ES-I3 (cell line): ENCODE results near the gene NR0B2.
"Not testable (repeated sequence)": the region's sequence is repeated elsewhere in the genome, so short reads cannot be mapped to it uniquely, and the experiment has no call there.

Source experiments
- H3K36me3 ChIP-seq: 2 replicates; pipeline ENCODE4 v1.6.1; 2013; ENCODE audit warnings: mild to moderate bottlenecking, low read length, control low read depth, moderate library complexity; ENCODE audit not compliant: insufficient read depth
- H3K4me1 ChIP-seq: 2 replicates; pipeline ENCODE4 v1.6.1; 2013; ENCODE audit warnings: mild to moderate bottlenecking, control low read depth, low read length; ENCODE audit not compliant: insufficient read depth
- H3K9ac ChIP-seq: 2 replicates; pipeline ENCODE4 v1.6.1; 2013; ENCODE audit warnings: low read depth, mild to moderate bottlenecking, low read length, moderate library complexity
- H3K9me3 ChIP-seq: 2 replicates; pipeline ENCODE4 v1.6.1; 2013; ENCODE audit warnings: mild to moderate bottlenecking, low read length, moderate library complexity; ENCODE audit not compliant: control insufficient read depth, insufficient read depth

NR0B2 gene

DNA sequence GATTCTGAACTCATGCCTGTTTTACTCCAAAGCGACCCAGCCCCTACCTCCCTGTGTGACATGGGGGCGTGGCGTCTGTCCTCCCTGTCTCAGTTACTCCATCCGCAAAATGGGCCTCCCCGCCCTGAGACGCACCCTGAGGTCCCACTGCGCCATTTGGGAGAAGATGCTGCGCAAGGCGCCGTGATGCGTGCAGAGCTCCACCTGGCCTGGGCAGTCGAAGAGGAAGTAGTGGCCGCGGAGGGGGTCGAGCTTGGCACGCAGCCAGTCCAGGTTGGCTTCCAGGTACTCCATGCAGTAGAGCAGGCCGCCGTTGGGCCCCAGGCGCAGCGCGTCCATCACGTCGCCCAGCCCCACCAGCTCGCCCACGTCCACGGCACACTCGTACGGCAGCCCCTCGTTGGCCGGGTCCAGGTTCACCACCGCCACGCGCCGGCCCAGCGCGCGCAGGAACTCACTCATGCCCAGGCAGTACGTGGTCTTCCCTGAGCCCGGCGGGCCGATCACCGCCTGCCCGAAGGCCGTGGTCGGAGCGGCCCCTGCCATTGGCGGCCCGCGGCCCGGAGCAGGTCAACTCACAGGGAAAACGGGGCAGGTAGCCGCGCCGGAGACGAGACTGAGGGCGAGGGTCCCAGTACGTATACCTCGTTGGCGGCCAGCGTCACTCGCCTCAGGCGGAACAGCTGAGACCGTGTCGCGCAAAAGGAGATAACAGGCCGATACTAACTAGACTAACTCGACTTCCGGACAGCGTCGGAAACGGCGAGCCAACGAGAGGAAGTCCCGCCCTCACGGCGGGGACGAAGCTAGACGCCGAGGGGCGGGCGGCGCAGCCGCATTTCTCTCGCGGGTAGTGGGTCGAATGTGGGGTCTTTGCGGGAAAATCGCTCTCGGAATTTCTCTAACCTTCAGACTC, 24.0 kb downstream of the NR0B2 start, which contains the start of gene GPN2:
Gene GPN2, minus strand, starts transcription at position 733 of the 916 bp plus-strand sequence. Its CDS starts 187 bp downstream, at position 546.
- Histone ChIP-seq H3K9ac (peak within 1 kb of the TSS; percentile 90), H3K9me3 (no peaks in the 10 kb centered on the region), H3K4me1 (no peaks in the 10 kb centered on the region; the same call in 1 of the 2 replicates), H3K36me3 (peaks cover 10% of the 10 kb centered on the region; the same call in 1 of the 2 replicates)

DNA sequence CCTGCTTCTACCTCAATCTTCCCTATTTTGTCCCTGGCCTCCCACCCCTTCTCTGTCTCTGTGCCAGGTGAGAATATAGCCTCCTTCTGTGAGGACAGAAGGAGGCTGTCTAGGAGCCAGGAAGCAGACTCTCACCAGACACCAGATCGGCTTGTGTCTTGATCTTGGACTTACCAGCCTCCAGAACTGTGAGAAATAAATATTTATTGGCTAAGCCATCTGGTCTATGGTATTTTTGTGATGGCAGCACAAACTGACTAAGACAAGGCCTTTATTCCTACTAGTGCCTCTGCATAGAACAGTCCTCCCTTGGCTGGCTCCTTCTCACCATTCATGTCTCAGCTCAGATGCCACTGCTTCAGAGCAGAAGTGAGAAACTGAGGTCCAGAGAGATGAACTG, 25.5 kb downstream of the NR0B2 start:
- Histone ChIP-seq H3K36me3 (peaks cover 16% of the 10 kb centered on the region), H3K9ac (no peak overlapping the region)

DNA sequence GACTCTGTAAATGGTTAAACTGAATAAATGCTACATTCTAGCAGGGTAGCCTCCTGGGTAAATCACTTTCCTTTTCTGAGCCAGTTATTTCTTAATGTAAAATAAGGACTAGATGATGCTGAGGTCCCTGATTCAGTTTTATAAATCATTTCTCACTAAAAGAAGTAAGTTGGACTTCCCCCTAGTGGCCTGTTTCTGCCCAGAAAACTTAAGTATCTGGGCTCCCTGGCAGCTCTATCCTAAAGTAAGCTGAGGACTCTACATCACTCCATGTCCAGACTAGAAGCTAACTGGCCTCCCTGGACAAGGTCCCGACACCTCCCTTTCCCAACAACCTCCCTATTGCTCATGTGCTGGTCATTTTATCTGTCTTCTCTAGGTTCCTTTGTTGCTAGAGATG, 26.6 kb downstream of the NR0B2 start:
- Histone ChIP-seq H3K9me3 (no peaks in the 10 kb centered on the region), H3K9ac (no peak overlapping the region), H3K4me1 (no peaks in the 10 kb centered on the region; the same call in 1 of the 2 replicates), H3K36me3 (peaks cover 16% of the 10 kb centered on the region)

More for the DNA sequence above, 25.5 kb downstream of the NR0B2 start:
- H3K9me3 ChIP-seq = no peaks in the 10 kb centered on the region
- no peaks in the 10 kb centered on the region; the same call in 1 of the 2 replicates for H3K4me1 ChIP-seq

DNA sequence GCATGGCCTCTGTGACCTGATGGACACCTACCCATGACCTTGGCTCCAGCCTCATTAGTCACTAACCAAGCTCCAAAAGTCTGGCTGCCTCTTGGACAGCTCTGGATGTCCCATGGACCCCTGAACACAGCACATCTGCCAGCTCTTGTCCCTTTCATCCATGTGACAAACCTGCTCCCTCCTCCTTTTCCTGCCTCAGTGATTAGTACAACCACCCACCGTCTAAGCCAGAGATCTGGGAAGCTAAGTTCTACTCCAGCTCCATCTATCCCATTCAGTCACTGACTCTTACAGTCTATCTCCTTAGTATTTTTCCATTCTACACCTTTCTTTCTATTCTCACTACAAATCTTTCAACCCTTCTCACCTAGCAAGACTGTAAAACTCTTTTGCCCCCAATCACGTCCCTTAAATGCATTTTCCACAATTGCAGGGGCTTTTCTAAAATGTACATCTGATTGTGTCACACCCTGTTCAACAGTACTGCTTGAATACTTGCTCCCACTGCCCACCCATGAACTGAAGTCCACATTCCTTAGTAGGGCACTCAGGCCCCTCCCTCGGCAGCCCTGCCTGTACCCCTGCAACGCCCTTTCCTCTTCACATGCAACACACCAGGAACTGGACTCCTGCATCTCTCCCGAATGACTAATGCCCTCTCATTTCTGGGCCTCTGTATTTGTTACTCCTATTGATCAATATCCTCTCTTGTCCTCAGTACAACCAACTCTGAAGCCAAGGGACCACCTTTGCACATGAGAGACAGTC, 30.9 kb downstream of the NR0B2 start:
- no peak overlapping the region for H3K9ac ChIP-seq
- H3K36me3 ChIP-seq = peaks cover 17% of the 10 kb centered on the region

DNA sequence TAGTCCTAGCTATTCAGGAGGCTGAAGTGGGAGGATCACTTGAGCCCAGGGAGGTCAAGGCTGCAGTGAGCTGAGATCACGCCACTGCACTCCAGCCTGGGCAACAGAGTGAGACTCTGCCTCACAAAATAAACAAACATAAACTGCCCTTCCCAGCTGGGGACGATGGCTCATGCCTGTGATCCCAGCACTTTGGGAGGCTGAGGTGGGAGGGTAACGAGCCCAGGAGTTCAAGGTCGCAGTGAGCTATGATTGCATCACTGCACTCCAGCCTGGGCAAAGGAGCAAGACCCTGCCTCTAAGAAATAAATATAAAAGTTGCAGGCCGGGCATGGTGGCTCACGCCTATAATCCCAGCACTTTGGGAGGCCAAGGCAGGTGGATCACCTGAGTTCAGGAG, 32.2 kb downstream of the NR0B2 start:
- not testable (repeated sequence) for H3K9ac ChIP-seq, H3K9me3 ChIP-seq, H3K4me1 ChIP-seq
- H3K36me3 ChIP-seq = peaks cover 22% of the 10 kb centered on the region

More for the DNA sequence above, 30.9 kb downstream of the NR0B2 start:
- Histone ChIP-seq H3K9me3 (no peaks in the 10 kb centered on the region), H3K4me1 (no peaks in the 10 kb centered on the region)

DNA sequence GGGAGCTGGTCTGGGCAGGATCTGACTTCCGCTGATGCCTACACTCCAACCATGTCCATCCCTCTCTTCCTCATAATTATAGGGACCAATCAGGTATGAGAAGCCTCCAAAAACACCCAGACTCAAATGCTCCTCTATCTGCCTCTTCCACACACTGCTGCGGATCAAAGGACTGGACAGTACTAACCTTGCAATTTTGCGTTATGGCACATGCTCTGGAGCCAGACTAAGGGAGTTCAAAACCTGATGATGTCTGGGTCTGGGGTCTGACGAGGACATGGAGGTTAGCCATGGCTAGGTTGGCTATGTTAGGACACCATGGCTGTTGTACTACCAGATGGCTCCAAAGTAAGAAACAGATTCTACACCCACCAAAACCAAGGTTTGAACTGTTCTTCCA, 34.0 kb downstream of the NR0B2 start:
- H3K4me1 ChIP-seq = peaks cover 7% of the 10 kb centered on the region
- H3K36me3 ChIP-seq = peaks cover 15% of the 10 kb centered on the region
- H3K9ac ChIP-seq = no peak overlapping the region
- no peaks in the 10 kb centered on the region for H3K9me3 ChIP-seq

DNA sequence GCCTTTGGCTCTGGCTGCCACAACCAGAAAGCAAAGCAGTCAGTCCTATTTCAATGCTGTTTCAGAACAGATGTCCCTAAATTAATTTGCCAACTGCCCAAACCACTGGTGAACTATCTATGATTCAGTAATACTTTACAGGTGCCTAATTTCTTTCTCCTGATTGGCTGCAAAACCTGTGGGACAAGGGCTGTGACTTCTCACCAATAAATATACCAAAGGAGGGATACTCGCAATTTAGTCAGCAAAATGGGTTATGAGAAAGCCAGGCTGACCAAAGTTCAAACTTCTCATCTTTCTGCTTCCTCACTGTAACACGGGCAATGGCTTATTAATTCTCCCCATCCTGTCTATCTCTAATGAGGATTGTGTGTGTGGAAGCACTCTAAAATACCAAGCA, 36.4 kb downstream of the NR0B2 start:
- no peak overlapping the region for H3K9ac ChIP-seq
- peaks cover 8% of the 10 kb centered on the region for H3K36me3 ChIP-seq
- no peaks in the 10 kb centered on the region for H3K9me3 ChIP-seq

DNA sequence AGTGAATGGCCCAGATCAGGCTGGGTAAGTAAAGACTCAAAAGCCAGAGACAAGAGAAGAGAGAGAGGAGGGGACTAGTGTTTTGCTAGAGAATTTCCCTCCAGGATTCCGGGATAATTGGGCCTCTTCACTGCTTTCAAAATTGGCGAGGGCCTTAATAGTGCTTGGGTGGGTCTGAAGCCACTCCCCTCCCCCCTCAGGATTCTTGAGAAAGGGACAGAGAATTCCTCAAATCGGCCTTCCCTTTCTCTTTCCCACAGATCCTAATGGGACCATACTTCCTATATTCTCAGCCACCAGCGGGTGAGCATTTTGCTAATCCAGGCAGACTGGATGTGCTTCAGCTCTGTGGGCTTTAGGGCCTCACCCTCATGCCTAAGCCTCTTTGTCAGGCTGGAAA, 38.9 kb downstream of the NR0B2 start:
- Histone ChIP-seq H3K9ac (no peak overlapping the region), H3K4me1 (peaks cover 18% of the 10 kb centered on the region), H3K9me3 (no peaks in the 10 kb centered on the region), H3K36me3 (peaks cover 5% of the 10 kb centered on the region; the same call in 1 of the 2 replicates)

More for the DNA sequence above, 36.4 kb downstream of the NR0B2 start:
- H3K4me1 ChIP-seq = peaks cover 11% of the 10 kb centered on the region

DNA sequence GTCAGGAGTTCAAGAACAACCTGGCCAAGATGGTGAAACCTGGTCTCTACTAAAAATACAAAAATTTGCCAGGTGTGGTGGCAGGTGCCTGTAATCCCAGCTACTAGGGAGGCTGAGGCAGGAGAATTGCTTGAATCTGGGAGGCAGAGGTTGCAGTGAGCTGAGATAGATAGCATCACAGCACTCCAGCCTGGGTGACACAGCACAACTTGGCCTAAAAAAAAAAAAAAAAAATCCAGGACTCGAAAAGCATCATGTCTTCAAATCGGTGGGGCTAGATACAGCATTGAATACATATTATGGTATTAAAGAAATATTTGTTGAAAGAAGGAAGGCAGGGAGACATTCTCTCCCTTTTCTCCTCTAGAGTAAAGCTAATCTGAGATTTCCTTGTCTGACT, 40.7 kb downstream of the NR0B2 start:
- H3K36me3 ChIP-seq, H3K9ac ChIP-seq, H3K9me3 ChIP-seq: not testable (repeated sequence)
- H3K4me1 ChIP-seq = peaks cover 18% of the 10 kb centered on the region

DNA sequence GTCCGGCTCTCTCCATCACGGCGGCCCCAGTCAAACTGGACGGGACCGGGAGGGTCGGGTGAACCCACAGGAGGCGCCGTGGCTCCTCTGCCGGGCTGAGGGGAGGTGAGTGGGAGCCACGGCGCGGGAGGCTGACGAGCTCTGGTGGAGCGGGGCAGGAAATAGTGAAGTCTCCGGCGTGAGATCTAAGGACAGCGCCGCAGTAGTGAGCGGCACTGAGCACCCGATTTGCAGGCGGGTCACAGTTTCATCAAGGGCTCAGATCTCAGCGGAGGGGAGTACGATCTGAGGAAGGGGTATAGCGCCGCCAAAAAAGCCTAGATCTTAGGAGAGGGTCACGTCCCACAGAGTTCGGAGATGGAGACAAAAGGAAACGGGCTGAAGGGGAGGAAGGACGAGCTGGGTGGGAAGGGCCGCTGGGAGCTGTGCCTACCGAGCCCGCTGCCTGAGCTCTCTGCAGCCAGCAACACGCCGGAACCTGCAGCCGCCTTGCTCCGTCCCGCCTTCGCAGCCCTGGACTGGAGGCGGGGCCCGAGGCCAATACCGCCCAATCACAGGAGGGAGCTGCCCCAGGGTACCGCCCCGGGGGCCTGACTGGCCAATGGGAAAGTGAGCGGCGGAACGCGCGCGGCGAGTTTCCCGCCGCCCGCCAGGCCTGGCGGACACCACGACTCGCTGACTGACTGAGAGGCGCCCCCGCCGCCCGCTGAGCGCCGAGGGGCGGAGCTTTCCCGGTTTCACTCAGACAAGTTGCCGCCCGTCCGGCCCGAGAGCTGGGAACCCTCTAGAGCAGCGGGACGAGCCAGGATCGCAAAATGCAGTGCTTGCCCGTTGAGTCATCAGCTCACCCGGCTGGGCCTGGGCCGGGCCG, 48.9 kb downstream of the NR0B2 start:
- H3K36me3 ChIP-seq = no peaks in the 10 kb centered on the region
- peak overlapping the region; percentile 82 for H3K9ac ChIP-seq
- peaks cover 23% of the 10 kb centered on the region for H3K4me1 ChIP-seq
- no peaks in the 10 kb centered on the region for H3K9me3 ChIP-seq

DNA sequence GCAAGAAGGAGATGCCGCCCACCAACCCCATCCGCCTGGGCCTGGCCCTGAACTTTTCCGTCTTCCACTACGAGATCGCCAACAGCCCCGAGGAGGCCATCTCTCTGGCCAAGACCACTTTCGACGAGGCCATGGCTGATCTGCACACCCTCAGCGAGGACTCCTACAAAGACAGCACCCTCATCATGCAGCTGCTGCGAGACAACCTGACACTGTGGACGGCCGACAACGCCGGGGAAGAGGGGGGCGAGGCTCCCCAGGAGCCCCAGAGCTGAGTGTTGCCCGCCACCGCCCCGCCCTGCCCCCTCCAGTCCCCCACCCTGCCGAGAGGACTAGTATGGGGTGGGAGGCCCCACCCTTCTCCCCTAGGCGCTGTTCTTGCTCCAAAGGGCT, 50.1 kb downstream of the NR0B2 start:
- H3K36me3 ChIP-seq = no peaks in the 10 kb centered on the region
- peaks cover 23% of the 10 kb centered on the region for H3K4me1 ChIP-seq
- H3K9me3 ChIP-seq = no peaks in the 10 kb centered on the region
- H3K9ac ChIP-seq = peak overlapping the region; percentile 82

DNA sequence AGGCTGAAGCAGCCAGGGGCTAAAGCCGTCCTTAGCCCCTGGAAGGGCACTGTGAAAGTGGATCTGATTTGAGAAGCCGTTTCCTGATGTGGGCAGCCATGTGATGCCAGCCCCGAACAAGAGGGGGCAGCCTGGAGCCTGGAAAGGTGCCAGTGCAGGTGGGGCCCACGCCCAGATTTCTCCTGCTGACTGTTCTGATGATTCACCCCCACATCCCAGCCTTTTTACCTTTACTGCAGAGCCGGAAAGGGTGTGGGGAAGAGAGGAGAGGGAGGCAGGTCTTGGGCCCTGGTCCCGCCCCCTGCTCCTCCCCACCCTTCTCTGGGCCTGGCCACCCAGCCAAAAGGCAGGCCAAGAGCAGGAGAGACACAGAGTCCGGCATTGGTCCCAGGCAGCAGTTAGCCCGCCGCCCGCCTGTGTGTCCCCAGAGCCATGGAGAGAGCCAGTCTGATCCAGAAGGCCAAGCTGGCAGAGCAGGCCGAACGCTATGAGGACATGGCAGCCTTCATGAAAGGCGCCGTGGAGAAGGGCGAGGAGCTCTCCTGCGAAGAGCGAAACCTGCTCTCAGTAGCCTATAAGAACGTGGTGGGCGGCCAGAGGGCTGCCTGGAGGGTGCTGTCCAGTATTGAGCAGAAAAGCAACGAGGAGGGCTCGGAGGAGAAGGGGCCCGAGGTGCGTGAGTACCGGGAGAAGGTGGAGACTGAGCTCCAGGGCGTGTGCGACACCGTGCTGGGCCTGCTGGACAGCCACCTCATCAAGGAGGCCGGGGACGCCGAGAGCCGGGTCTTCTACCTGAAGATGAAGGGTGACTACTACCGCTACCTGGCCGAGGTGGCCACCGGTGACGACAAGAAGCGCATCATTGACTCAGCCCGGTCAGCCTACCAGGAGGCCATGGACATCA, 50.7 kb downstream of the NR0B2 start, which contains the start of gene SFN:
Gene SFN, plus strand, starts transcription at position 369 of the 904 bp plus-strand sequence. Its CDS starts 64 bp downstream, at position 433.
- no peaks in the 10 kb centered on the region for H3K9me3 ChIP-seq
- H3K4me1 ChIP-seq = peaks cover 23% of the 10 kb centered on the region
- H3K36me3 ChIP-seq = no peaks in the 10 kb centered on the region
- peak within 1 kb of the TSS; percentile 82 for H3K9ac ChIP-seq

DNA sequence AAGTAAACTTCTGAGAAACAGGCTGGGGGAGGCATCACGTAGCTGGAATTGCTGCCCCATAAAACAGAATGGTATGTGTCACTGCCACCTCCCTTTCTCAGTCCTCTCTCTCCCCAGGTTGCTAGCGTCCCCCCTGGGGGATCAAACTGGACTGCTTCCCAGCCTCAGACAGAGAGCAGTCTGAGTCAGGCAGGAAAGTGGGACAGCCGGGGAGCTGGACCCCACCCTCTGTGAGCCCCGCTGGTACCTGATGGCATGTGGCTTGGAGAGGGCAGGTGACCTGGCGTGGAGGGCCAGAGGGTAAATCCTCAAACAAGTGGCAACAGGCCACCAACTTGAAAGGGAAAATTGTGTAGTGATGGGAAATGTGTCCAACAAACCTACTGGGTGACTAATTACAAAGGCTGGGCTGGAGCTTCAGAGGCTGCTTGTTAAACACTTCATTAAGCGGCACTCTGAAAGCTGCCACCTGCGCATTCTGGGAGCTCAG, 51.8 kb downstream of the NR0B2 start:
- Histone ChIP-seq H3K4me1 (peaks cover 17% of the 10 kb centered on the region), H3K9me3 (no peaks in the 10 kb centered on the region)

More for the DNA sequence above, 51.8 kb downstream of the NR0B2 start:
- Histone ChIP-seq H3K36me3 (no peaks in the 10 kb centered on the region), H3K9ac (no peak overlapping the region)
